NCI-H510A treated with DMSO at 0.1 percent for 48 hours (cell line): ENCODE measurements around the gene LCORL.
"Not testable (repeated sequence)": the region's sequence is repeated elsewhere in the genome, so short reads cannot be mapped to it uniquely, and the experiment has no call there.

ENCODE experiments used
- DNase-seq: peaks from one replicate; lab custom pipeline; 2025; lab: John Stamatoyannopoulos, UW

LCORL gene

GRCh38 chr4:17932041-17932440 is 89.5 kb downstream of the LCORL start:
- DNase-seq: no peak

GRCh38 chr4:17930256-17930655 is 91.3 kb downstream of the LCORL start:
- no peak for DNase-seq

GRCh38 chr4:17924189-17924588 is 97.4 kb downstream of the LCORL start:
- DNase-seq: no peak

- no peak for DNase-seq
Observed at GRCh38 chr4:17921451-17921850, 100.1 kb downstream of the LCORL start.

- DNase-seq: no peak
Observed at GRCh38 chr4:17920681-17921080, 100.9 kb downstream of the LCORL start.

GRCh38 chr4:17915439-17915838 is 106.1 kb downstream of the LCORL start:
- no peak for DNase-seq

- DNase-seq: no peak
Observed at GRCh38 chr4:17912011-17912410, 109.5 kb downstream of the LCORL start.

- DNase-seq: no peak
Observed at GRCh38 chr4:17911608-17912007, 109.9 kb downstream of the LCORL start.

- DNase-seq: no peak
Observed at GRCh38 chr4:17898553-17899055, 123.0 kb downstream of the LCORL start.

- no peak for DNase-seq
Observed at GRCh38 chr4:17895481-17895880, 126.1 kb downstream of the LCORL start.

- DNase-seq: no peak
Observed at GRCh38 chr4:17894421-17894820, 127.1 kb downstream of the LCORL start.

- DNase-seq: no peak
Observed at GRCh38 chr4:17889692-17890091, 131.9 kb downstream of the LCORL start.

GRCh38 chr4:17884511-17884910 is 137.0 kb downstream of the LCORL start:
- no peak for DNase-seq

- DNase-seq: no peak
Observed at GRCh38 chr4:17884063-17884462, 137.5 kb downstream of the LCORL start.

- DNase-seq: peak; percentile 0
Observed at GRCh38 chr4:17877661-17878060, 143.9 kb downstream of the LCORL start.

GRCh38 chr4:17876943-17877342 is 144.6 kb downstream of the LCORL start:
- DNase-seq: no peak

GRCh38 chr4:17875402-17876070 is 146.0 kb downstream of the LCORL start:
- DNase-seq: no peak

- DNase-seq: no peak
Observed at GRCh38 chr4:17869327-17869726, 152.2 kb downstream of the LCORL start.

- no peak for DNase-seq
Observed at GRCh38 chr4:17867276-17867675, 154.3 kb downstream of the LCORL start.

GRCh38 chr4:17866810-17867209 is 154.7 kb downstream of the LCORL start:
- no peak for DNase-seq

- DNase-seq: no peak
Observed at GRCh38 chr4:17865866-17866363, 155.6 kb downstream of the LCORL start.

- DNase-seq: not testable (repeated sequence)
Observed at GRCh38 chr4:17861906-17862305, 159.6 kb downstream of the LCORL start.

GRCh38 chr4:17859793-17860406 is 161.7 kb downstream of the LCORL start:
- DNase-seq: no peak

GRCh38 chr4:17854036-17854435 is 167.5 kb downstream of the LCORL start:
- DNase-seq: no peak
